ENCODE data around the gene CEP126.

CEP126 gene

GRCh38 chr11:101917226-101917625, 2.4 kb downstream of the CEP126 start:
- TF ChIP-seq CTCF (IDR thresholded peaks at IDR 0.05; ENCODE audit: low read depth, low read length), result no peak
- 0 out of 2 replicates have a peak, but pooled peaks cover 5% of the 10 kb centered on the region for H3K4me1 ChIP-seq
- DNase-seq, result no peak

DNA sequence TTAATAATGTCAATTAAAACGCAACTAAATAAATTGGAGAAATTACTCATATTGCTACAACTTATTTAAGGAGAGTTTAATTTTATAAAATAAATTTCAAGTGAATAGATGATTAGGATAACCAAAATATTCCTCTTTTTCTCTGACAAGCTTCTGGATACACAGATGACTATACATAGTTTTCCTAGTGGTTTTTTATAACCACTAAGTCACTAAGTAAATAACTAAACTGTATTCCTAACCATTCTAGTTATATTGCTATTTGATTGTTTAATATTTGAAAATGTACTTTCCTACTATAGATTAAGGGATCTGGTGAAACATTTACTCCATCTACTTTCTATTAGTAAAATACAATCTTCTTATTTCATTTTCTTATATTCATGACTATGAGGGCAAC, 6.2 kb downstream of the CEP126 start:
- Histone ChIP-seq H3K36me3 (no peaks in the 10 kb centered on the region), H3K4me1 (0 out of 2 replicates have a peak, but pooled peaks cover 4% of the 10 kb centered on the region), H3K4me3 (ENCODE audit: low read depth, low read length) (no peak overlapping the region), H3K9me3 (no peaks in the 10 kb centered on the region), H3K27me3 (no peaks in the 10 kb centered on the region)
- no peak for DNase-seq
- no peak for TF ChIP-seq CTCF (IDR thresholded peaks at IDR 0.05; ENCODE audit: low read depth, low read length)

More at GRCh38 chr11:101917226-101917625, 2.4 kb downstream of the CEP126 start:
- Histone ChIP-seq H3K9me3 (no peaks in the 10 kb centered on the region), H3K36me3 (no peaks in the 10 kb centered on the region), H3K27me3 (no peaks in the 10 kb centered on the region), H3K4me3 (ENCODE audit: low read depth, low read length) (no peak overlapping the region)

- Histone ChIP-seq H3K27me3 (no peaks in the 10 kb centered on the region), H3K9me3 (no peaks in the 10 kb centered on the region), H3K36me3 (no peaks in the 10 kb centered on the region), H3K4me1 (no peaks in the 10 kb centered on the region), H3K4me3 (ENCODE audit: low read depth, low read length) (no peak overlapping the region)
- DNase-seq, result no peak
- TF ChIP-seq CTCF (IDR thresholded peaks at IDR 0.05; ENCODE audit: low read depth, low read length), result no peak
Measured at GRCh38 chr11:101923554-101923953, 8.7 kb downstream of the CEP126 start.

GRCh38 chr11:101929294-101929915, 14.6 kb downstream of the CEP126 start:
- peaks cover 3% of the 10 kb centered on the region; the same call in 1 of the 2 replicates for H3K9me3 ChIP-seq
- no peaks in the 10 kb centered on the region for H3K27me3 ChIP-seq
- TF ChIP-seq CTCF (IDR thresholded peaks at IDR 0.05; ENCODE audit: low read depth, low read length), result no peak
- no peaks in the 10 kb centered on the region for H3K4me1 ChIP-seq
- H3K4me3 ChIP-seq (ENCODE audit: low read depth, low read length), result no peak overlapping the region
- H3K36me3 ChIP-seq, result no peaks in the 10 kb centered on the region
- DNase-seq, result no peak

DNA sequence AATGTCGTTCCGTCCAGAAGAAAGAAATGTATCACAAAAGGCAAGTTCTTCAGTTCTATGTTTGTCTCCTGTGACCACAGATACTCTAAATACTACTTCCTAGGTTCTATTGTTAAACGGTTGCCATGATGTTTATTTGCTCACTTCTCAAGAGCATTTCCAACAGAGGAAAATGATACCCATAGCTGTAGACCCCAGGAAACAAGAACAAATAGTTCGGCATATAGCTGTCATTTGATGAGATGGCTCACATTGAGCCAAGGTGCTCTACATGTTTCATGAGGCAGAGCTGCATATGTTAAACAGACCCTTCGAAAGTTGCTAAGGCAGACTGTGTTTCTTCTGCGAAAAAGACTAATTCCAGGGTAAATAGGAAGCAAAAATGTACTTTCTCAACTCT, 16.9 kb downstream of the CEP126 start:
- DNase-seq, result no peak
- Histone ChIP-seq H3K27me3 (no peaks in the 10 kb centered on the region), H3K9me3 (peaks cover 3% of the 10 kb centered on the region; the same call in 1 of the 2 replicates), H3K4me3 (ENCODE audit: low read depth, low read length) (no peak overlapping the region), H3K4me1 (peaks cover 4% of the 10 kb centered on the region; the same call in 1 of the 2 replicates), H3K36me3 (no peaks in the 10 kb centered on the region)
- no peak for TF ChIP-seq CTCF (IDR thresholded peaks at IDR 0.05; ENCODE audit: low read depth, low read length)

DNA sequence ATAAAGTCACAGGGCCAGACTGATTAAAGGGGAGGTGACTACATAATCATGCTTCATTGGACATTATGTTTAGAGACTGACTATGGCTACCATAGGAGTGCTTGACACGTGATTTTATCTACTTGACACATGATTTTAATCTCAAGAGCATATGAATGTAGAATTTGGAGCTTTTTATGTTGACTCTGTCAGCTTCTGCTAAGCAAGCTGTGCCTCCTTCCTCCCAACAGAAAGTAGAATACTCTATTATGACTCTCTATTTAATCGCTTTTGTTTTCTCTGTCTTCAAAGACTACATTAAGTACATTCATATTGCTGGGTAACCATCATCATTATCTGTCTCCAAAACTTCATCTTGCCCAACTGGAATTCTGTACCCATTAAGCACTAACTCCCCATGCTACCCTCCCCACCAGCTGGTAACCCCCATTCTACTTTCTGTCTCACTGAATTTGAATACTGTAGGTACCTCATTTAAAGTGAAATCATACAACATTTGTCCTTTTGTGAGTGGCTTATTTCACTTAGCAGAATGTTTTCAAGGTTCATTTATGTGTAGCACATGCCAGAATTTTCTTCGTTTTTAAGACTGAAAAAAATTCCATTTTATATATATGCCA, 26.2 kb downstream of the CEP126 start:
- no peak for TF ChIP-seq CTCF (IDR thresholded peaks at IDR 0.05; ENCODE audit: low read depth, low read length)
- no peak for DNase-seq
- H3K36me3 ChIP-seq, result no peaks in the 10 kb centered on the region; the same call in 1 of the 2 replicates

More for the DNA sequence above, 26.2 kb downstream of the CEP126 start:
- no peak overlapping the region for H3K4me3 ChIP-seq (ENCODE audit: low read depth, low read length)
- no peaks in the 10 kb centered on the region for H3K9me3 ChIP-seq
- H3K4me1 ChIP-seq, result no peaks in the 10 kb centered on the region; the same call in 1 of the 2 replicates
- H3K27me3 ChIP-seq, result no peaks in the 10 kb centered on the region

All from BE2C (cell line).